ENCODE data around the gene CMIP. TPM values are rescaled to one million over a fixed set of nuclear protein-coding genes. Genes with fewer than 3 reads are reported as not detected.

The CMIP gene
- polyA plus RNA-seq, 3 donors from 2014 or later, result 0.53 to 1.7 TPM; not detected in 1

- Mint-ChIP-seq H3K4me1 (peaks cover 97% of the 10 kb centered on the region in 2 donors), H3K36me3 (peaks cover 10 to 11% (median 10%) of the 10 kb centered on the region in 3 donors), H3K27me3 (ENCODE audit: low read depth in 3 of 3) (peaks cover 7 to 26% (median 11%) of the 10 kb centered on the region in 3 donors), H3K27ac (peak overlapping the region; percentile 80 to 94 (median 88)), H3K9me3 (no peaks in the 10 kb centered on the region), H3K4me3 (peak overlapping the region in 2 of 5 donors; percentile 2 to 27)
- no peak for DNase-seq
Measured at GRCh38 chr16:81473969-81474959, 29.7 kb downstream of the CMIP start.

- H3K9me3 Mint-ChIP-seq, result no peaks in the 10 kb centered on the region
- no peak for DNase-seq
- H3K27ac Mint-ChIP-seq, result peak overlapping the region; percentile 73 to 94 (median 92)
- peaks cover 10 to 41% (median 20%) of the 10 kb centered on the region in 3 donors for H3K27me3 Mint-ChIP-seq (ENCODE audit: low read depth in 3 of 3)
- peaks cover 97% of the 10 kb centered on the region in 2 donors for H3K4me1 Mint-ChIP-seq
- peak overlapping the region; percentile 72 to 81 (median 76) for H3K4me3 Mint-ChIP-seq
- peaks cover 10 to 13% (median 11%) of the 10 kb centered on the region in 3 donors for H3K36me3 Mint-ChIP-seq
Measured at GRCh38 chr16:81477697-81478693, 33.4 kb downstream of the CMIP start.

- Mint-ChIP-seq H3K4me3 (peak overlapping the region; percentile 72 to 81 (median 76)), H3K27me3 (ENCODE audit: low read depth in 3 of 3) (peaks cover 12 to 41% (median 20%) of the 10 kb centered on the region in 3 donors), H3K4me1 (peaks cover 97% of the 10 kb centered on the region in 2 donors), H3K36me3 (peaks cover 10 to 13% (median 11%) of the 10 kb centered on the region in 3 donors), H3K9me3 (no peaks in the 10 kb centered on the region), H3K27ac (peak overlapping the region; percentile 73 to 94 (median 92))
- DNase-seq, result peak; percentile 45 to 60 (median 57)
Measured at GRCh38 chr16:81478876-81479511, 34.4 kb downstream of the CMIP start.

- Mint-ChIP-seq H3K9me3 (no peaks in the 10 kb centered on the region), H3K27ac (peak overlapping the region; percentile 81 to 96 (median 92)), H3K36me3 (peaks cover 5 to 13% (median 10%) of the 10 kb centered on the region in 3 donors), H3K4me1 (peaks cover 90 to 94% of the 10 kb centered on the region in 2 donors), H3K4me3 (peak overlapping the region; percentile 62 to 78 (median 75)), H3K27me3 (ENCODE audit: low read depth in 3 of 3) (peaks cover 12 to 38% (median 21%) of the 10 kb centered on the region in 3 donors)
- no peak for DNase-seq
Measured at GRCh38 chr16:81480606-81481206, 36.1 kb downstream of the CMIP start.

GRCh38 chr16:81481207-81481821 lies 36.7 kb downstream of the CMIP start:
- peaks cover 90 to 94% of the 10 kb centered on the region in 2 donors for H3K4me1 Mint-ChIP-seq
- H3K4me3 Mint-ChIP-seq, result peak overlapping the region; percentile 62 to 78 (median 75)
- H3K9me3 Mint-ChIP-seq, result no peaks in the 10 kb centered on the region
- DNase-seq, result peak; percentile 64 to 72 (median 68)
- H3K27ac Mint-ChIP-seq, result peak overlapping the region; percentile 81 to 96 (median 92)
- peaks cover 12 to 34% (median 21%) of the 10 kb centered on the region in 3 donors for H3K27me3 Mint-ChIP-seq (ENCODE audit: low read depth in 3 of 3)
- H3K36me3 Mint-ChIP-seq, result peaks cover 3 to 9% (median 6%) of the 10 kb centered on the region in 3 donors

- H3K9me3 Mint-ChIP-seq, result no peaks in the 10 kb centered on the region
- peaks cover 0 to 3% (median 0%) of the 10 kb centered on the region in 3 donors for H3K36me3 Mint-ChIP-seq
- DNase-seq, result no peak
- H3K27ac Mint-ChIP-seq, result peak overlapping the region; percentile 81 to 96 (median 92)
- peaks cover 12 to 34% (median 22%) of the 10 kb centered on the region in 3 donors for H3K27me3 Mint-ChIP-seq (ENCODE audit: low read depth in 3 of 3)
- H3K4me3 Mint-ChIP-seq, result peak overlapping the region in 4 of 5 donors; percentile 49 to 78 (median 68)
- H3K4me1 Mint-ChIP-seq, result peaks cover 87 to 92% of the 10 kb centered on the region in 2 donors
Measured at GRCh38 chr16:81482329-81483063, 37.9 kb downstream of the CMIP start.

GRCh38 chr16:81483064-81483969 lies 38.7 kb downstream of the CMIP start:
- Mint-ChIP-seq H3K9me3 (no peaks in the 10 kb centered on the region), H3K27me3 (ENCODE audit: low read depth in 3 of 3) (peaks cover 10 to 37% (median 20%) of the 10 kb centered on the region in 3 donors), H3K27ac (peak overlapping the region; percentile 67 to 91 (median 77)), H3K4me3 (peak overlapping the region in 3 of 5 donors; percentile 3 to 36 (median 30)), H3K36me3 (peaks cover 0 to 3% (median 0%) of the 10 kb centered on the region in 3 donors), H3K4me1 (peaks cover 86 to 92% of the 10 kb centered on the region in 2 donors)
- DNase-seq, result no peak

- Mint-ChIP-seq H3K4me3 (no peak overlapping the region), H3K27me3 (ENCODE audit: low read depth in 3 of 3) (peaks cover 10 to 33% (median 12%) of the 10 kb centered on the region in 3 donors), H3K4me1 (peaks cover 86 to 92% of the 10 kb centered on the region in 2 donors), H3K36me3 (peaks cover 0 to 3% (median 0%) of the 10 kb centered on the region in 3 donors), H3K9me3 (no peaks in the 10 kb centered on the region), H3K27ac (peak overlapping the region; percentile 67 to 91 (median 77))
- no peak for DNase-seq
Measured at GRCh38 chr16:81483970-81484595, 39.5 kb downstream of the CMIP start.

- peak overlapping the region; percentile 34 to 74 (median 54) for H3K27ac Mint-ChIP-seq
- peaks cover 10 to 29% (median 11%) of the 10 kb centered on the region in 3 donors for H3K27me3 Mint-ChIP-seq (ENCODE audit: low read depth in 3 of 3)
- no peaks in the 10 kb centered on the region for H3K36me3 Mint-ChIP-seq
- DNase-seq, result no peak
- no peaks in the 10 kb centered on the region for H3K9me3 Mint-ChIP-seq
- H3K4me3 Mint-ChIP-seq, result no peak overlapping the region
- peaks cover 83 to 89% of the 10 kb centered on the region in 2 donors for H3K4me1 Mint-ChIP-seq
Measured at GRCh38 chr16:81484908-81485624, 40.5 kb downstream of the CMIP start.
